AML-193 (cell line): ENCODE results near the gene FRMPD4.
"Not testable (repeated sequence)": the region's sequence is repeated elsewhere in the genome, so short reads cannot be mapped to it uniquely, and the experiment has no call there.

Experiments used
- DNase-seq, 2 experiments: peaks; one replicate each; lab custom pipeline; 2025; lab: John Stamatoyannopoulos, UW

Gene FRMPD4

DNA sequence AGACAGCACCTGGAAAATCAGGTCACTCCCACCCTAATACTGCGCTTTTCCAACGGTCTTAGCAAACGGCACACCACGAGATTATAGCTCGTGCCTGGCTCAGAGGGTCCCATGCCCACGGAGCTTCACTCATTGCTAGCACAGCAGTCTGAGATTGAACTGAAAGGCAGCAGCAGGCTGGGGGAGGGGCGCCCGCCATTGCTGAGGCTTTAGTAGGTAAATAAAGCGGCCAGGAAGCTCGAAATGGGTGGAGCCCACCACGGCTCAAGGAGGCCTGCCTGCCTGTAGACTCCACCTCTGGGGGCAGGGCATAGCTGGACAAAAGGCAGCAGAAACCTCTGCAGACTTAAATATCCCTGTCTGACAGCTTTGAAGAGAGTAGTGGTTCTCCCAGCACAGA is 399.8 kb downstream of the FRMPD4 start:
- DNase-seq, result not testable (repeated sequence)

DNA sequence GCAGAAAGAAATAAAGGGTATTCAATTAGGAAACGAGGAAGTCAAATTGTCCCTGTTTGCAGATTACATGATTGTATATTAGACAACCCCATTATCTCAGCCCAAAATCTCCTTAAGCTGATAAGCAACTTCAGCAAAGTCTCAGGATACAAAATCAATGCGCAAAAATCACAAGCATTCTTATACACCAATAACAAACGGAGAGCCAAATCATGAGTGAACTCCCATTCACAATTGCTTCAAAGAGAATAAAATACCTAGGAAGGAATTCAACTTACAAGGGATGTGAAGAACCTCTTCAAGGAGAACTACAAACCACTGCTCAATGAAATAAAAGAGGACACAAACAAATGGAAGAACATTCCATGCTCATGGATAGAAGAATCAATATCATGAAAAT is 404.0 kb downstream of the FRMPD4 start:
- not testable (repeated sequence) for DNase-seq

DNA sequence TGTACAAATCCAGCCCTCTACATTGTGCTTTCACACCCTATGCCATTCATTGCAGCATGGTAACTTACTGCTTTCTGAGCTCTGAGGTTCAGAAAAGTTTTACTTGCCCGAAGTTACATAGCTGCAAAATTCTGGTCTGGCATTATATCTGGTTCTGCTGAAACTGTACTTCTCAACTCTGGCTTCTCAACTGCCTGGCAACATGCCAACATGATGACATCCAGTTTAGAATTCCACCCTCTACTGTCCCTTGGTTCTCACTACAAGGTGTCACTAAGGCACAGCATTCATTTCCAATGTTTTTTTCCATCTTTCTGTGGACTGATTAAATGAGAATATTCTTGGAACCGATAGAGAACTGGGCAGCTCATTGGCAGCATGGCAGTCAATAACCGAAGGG is 410.1 kb downstream of the FRMPD4 start:
- DNase-seq, result no peak

- DNase-seq, result no peak
These were observed 410.5 kb downstream of the FRMPD4 start for GRCh38 chrX:12548746-12549145.

DNA sequence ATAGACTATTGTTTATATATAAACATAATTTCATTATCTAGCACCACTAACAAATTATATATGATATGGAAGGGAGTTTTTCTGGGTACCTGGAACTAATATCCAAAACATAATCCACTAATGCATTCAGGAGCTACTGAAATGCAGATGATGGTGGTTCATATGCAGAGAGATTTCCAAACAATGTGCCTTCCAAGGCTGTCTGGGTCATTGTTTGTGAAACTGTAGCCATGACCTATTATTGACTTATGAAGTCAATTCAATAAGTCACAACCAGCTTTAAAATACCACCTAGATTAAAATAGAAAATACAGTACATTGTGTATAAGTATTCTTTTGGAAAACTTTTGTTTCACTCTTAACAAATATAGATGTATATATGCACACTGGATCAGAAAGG is 415.9 kb downstream of the FRMPD4 start:
- no peak for DNase-seq

DNA sequence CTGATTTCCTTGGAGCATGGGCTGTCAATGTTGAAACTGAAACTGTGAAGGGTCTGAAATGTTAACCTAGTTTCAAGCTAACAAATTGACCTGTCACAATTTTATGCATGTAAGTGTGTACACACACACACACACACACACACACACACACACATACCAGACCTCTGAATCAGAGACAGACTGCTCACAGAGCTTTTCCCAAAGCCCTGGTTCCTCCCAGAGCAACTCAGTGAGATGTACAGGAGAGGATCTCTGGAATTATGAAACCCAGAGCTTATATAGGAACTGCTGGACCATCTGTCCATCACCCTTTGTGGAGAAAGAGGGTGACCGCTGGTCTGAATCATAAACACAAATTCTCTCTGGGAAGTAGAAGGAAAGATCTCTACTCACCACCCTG is 424.8 kb downstream of the FRMPD4 start:
- no peak for DNase-seq

GRCh38 chrX:12564221-12564620 is 425.9 kb downstream of the FRMPD4 start:
- no peak for DNase-seq

GRCh38 chrX:12567857-12568256 is 429.6 kb downstream of the FRMPD4 start:
- DNase-seq, result peak in 1 of 2 experiments; percentile 0

DNA sequence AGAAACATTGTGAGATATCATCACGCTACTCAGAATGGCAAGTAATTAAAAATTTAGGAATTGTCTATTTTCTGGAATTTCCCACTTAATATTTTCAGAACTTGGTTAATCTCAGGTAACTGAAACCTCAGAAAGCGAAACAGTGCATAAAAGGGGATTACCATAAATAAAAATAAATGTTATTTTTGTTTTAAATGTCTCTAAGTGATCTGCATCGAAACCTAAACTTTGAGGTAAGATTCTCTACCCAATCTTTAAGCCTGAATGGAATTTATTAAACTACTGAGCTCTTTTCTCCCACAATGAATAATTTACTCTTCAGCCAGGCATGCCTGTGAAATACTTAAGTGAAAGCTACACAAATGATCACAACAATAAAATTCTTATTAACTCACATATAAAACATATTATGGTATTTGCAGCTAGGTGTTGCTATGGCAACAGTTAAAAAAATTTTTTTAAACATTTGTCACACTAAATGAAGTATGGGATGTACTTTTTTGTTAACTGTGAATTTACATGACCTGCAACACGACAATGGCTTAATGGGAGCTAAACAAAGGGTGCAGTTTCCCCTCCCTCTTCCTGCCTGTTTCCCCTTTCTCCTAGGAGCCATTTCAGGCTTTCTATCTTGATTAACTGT is 432.7 kb downstream of the FRMPD4 start:
- no peak for DNase-seq

DNA sequence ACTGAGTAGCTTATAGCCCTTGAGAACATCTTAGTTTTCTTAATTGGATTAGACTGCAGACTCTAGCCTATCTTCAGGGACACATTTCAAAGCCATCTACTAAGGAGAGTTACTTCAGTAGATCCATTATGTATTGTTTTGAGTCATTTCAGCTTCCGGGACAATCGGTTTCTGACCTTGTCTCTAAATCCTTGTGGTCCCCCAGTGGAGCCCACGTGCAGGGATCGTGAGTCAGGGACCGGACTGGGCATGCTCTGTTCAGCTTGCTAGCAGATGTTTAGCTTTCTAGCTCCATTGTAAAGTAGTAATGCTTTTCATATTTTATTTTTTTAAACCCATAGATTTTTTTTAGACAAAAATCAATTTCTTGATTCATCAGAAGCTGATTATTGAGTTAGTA is 441.0 kb downstream of the FRMPD4 start:
- no peak for DNase-seq

DNA sequence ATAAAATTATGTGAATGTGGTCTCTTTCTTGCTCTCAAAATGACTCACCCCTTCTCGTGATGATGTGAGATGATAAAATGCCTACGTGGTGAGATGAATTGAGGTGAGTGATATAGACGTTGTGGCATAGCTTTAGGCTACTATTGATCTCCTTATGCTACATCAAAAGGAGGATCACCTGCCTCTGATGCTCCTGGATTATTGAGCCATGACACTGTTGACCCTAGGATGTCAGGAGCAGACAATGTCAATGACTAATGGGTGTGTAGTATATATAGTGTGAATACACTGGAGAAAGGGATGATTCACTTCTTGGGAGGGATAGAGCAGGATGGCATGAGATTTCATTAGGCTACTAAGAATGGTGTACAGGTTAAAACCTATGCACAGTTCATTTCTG is 442.3 kb downstream of the FRMPD4 start:
- DNase-seq, result no peak

DNA sequence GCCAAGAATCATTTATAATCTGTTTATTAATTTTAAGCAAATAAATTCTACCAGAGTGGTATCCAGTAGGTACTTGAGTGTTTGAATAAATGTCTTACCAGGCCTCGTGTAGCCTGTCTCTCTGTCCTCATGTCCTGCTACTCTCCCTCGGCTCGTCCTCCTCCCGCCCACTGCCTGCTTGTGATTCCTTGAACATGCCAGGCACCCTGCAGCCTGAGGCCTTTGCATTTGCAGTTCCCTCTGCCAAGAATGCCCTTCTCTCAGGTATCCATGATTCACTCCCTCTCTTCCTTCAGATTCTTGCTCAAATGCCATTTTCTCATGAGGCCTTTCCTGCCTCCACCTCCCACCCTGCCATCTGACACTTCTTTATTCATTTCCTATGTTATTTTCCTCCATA is 443.3 kb downstream of the FRMPD4 start:
- no peak for DNase-seq

DNA sequence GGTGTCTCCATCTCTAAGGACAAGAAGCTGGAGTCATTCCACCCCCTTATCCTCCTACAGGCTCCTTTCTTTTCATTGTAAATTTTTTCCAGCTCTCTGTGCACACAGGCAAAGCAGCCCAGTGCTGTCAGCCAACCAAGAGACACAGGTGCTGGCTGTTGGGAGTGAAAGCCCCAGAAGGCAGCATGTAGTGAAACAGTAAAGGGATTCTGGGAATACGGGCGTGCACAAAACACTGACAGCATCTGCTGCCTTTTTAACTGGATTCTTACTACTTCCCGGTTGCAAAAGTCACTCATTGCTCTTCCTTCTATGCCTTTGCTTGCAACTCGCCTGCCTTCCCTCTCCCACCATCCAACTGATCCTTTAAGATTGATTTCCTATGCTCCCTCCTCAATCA is 444.4 kb downstream of the FRMPD4 start:
- no peak for DNase-seq

GRCh38 chrX:12583543-12583942 is 445.3 kb downstream of the FRMPD4 start:
- no peak for DNase-seq

DNA sequence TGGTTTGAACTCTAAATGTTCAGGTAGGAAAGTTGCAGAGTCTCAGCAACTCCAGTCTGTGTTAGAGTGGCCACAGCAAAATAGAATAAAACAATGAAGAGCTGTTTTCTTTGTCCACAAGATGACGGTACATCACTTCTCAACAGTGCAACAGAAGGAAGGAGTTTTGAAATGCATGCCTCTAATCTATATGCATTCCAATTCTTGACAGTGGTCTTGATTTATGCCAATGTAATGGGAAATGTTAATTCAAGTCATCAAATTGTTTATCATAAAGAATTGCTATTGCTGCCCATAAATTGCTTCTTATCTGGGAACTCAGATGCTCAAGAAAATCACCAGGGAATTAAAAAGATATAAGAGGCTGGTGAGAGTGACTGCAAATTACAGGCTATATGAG is 457.4 kb downstream of the FRMPD4 start:
- no peak for DNase-seq

DNA sequence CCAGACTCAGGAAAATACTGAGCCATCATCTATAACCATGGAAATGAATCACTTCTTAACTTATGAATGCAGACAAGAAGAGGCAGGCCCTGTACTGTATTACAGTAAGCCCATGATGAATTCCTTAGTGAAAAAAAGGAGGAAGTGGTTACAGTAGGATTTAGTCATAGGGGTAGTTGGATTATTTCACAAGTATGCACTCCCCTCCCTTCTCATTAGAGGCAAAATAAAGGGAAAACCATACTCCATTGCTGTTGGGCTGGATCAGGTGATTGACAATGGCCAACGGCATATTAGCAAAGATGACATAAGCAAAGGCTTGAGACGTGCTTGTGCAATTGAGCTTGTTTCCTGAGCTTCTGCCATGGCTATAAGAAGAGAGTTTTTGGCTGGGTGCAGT is 471.8 kb downstream of the FRMPD4 start:
- DNase-seq, result peak in 1 of 2 experiments; percentile 5

DNA sequence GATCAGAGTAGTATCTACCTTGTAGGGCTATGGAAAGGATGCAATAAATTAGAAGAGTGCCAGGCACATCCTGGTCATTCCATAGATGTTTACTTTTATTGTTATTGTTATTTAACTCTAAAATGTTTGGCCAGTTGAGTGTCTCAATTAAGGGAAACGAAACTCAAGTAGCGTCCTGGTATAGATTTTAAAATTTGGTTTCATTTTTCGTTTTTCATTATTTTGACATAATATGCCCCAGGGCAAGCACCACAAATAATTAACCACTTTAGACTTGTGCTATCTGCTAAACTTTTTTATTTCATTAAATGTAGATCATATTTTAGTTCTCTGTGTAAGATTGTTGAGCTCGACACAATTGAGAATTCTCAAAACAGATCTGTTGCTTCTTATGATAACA is 473.2 kb downstream of the FRMPD4 start:
- DNase-seq, result no peak

- DNase-seq, result no peak
These were observed 476.0 kb downstream of the FRMPD4 start for GRCh38 chrX:12614266-12614665.

GRCh38 chrX:12615061-12615460 is 476.8 kb downstream of the FRMPD4 start:
- DNase-seq, result no peak

DNA sequence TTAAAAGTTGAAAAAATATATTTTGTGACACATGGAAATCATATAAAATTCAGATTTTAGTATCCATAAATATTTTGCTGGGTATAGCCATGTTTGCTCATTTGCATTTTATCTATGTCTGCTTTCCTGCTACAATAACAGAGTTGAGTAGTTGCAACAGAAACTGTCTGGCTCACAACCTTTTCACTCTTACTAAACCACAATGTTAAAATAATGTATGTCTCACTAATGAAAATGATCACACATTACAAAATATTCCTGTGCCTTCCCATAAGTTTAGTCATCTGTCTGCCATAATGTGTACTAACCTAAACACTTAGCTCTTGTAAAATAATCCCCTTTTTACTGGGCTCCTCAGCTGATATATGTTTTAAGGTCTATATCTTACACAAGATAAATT is 479.0 kb downstream of the FRMPD4 start:
- no peak for DNase-seq

- no peak for DNase-seq
These were observed 509.0 kb downstream of the FRMPD4 start for GRCh38 chrX:12647230-12647629.

GRCh38 chrX:12648995-12649394 is 510.7 kb downstream of the FRMPD4 start:
- no peak for DNase-seq

GRCh38 chrX:12657433-12657832 is 519.2 kb downstream of the FRMPD4 start:
- no peak for DNase-seq

DNA sequence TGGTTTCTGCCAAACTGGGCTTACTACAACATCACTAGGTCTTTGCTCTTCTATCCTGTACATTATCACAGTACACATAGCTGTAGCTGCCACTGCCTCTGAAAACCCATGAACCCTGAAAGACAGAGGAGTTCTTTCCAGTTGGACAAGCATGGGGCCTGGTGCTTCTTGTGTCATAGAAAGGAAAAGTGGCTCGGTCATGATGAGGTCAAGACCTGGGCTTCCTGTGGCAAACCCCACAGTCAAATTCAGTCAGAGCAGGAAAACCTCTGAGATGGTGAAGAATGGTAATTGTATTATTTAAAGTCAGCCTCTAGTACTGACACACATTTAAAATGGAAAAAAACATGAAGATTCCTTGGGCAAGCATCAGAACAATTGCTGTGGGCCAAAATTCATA is 519.6 kb downstream of the FRMPD4 start:
- DNase-seq, result no peak

DNA sequence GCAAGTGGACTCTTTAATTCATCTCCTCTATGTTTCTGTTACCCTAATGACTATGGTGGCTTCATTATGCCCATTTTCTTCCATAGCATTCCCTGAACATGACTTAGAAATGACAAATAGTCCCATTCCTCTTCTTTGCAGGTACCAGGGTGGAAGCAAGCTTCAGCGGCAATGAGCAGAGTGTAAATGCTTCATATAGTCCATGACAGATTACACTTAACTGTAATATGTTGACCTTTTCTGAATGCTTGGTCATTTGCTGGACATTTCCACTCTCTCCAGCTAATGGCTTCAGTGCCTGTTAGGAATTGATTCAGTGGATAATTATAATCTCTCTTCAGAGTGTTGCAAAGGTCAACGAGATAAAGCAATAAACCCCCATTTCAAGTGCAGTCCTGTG is 523.2 kb downstream of the FRMPD4 start:
- no peak for DNase-seq
